ENCODE results near the gene FAHD2A.
"Not testable (repeated sequence)": the region's sequence is repeated elsewhere in the genome, so short reads cannot be mapped to it uniquely, and the experiment has no call there.

FAHD2A gene

GRCh38 chr2:95402370-95403203 lies at the start of gene FAHD2A:
Gene FAHD2A (plus strand): TSS chr2:95402708. CDS start chr2:95405559, 2,851 bp downstream.
- peak; percentile 55 for DNase-seq (ENCODE audit: low read depth)

GRCh38 chr2:95353055-95353575 lies 49.4 kb upstream of the FAHD2A start:
- DNase-seq (ENCODE audit: low read depth): no peak

- DNase-seq (ENCODE audit: low read depth): no peak
Observed at GRCh38 chr2:95353613-95354468, 48.7 kb upstream of the FAHD2A start.

- no peak for DNase-seq (ENCODE audit: low read depth)
Observed at GRCh38 chr2:95354469-95354901, 48.0 kb upstream of the FAHD2A start.

- DNase-seq (ENCODE audit: low read depth): no peak
Observed at GRCh38 chr2:95354925-95355324, 47.6 kb upstream of the FAHD2A start.

GRCh38 chr2:95355486-95355885 lies 47.0 kb upstream of the FAHD2A start:
- DNase-seq (ENCODE audit: low read depth): not testable (repeated sequence)

- no peak for DNase-seq (ENCODE audit: low read depth)
Observed at GRCh38 chr2:95356821-95357700, 45.4 kb upstream of the FAHD2A start.

- no peak for DNase-seq (ENCODE audit: low read depth)
Observed at GRCh38 chr2:95357717-95358280, 44.7 kb upstream of the FAHD2A start.

- peak; percentile 42 for DNase-seq (ENCODE audit: low read depth)
Observed at GRCh38 chr2:95359031-95359430, 43.5 kb upstream of the FAHD2A start.

GRCh38 chr2:95359501-95359930 lies 43.0 kb upstream of the FAHD2A start:
- DNase-seq (ENCODE audit: low read depth): no peak

GRCh38 chr2:95361216-95361980 lies 41.1 kb upstream of the FAHD2A start:
- DNase-seq (ENCODE audit: low read depth): no peak

- no peak for DNase-seq (ENCODE audit: low read depth)
Observed at GRCh38 chr2:95362486-95362885, 40.0 kb upstream of the FAHD2A start.

- DNase-seq (ENCODE audit: low read depth): no peak
Observed at GRCh38 chr2:95366514-95366913, 36.0 kb upstream of the FAHD2A start.

GRCh38 chr2:95372216-95372829 lies 30.2 kb upstream of the FAHD2A start:
- no peak for DNase-seq (ENCODE audit: low read depth)

GRCh38 chr2:95372845-95373244 lies 29.7 kb upstream of the FAHD2A start:
- no peak for DNase-seq (ENCODE audit: low read depth)

GRCh38 chr2:95374029-95374428 lies 28.5 kb upstream of the FAHD2A start:
- DNase-seq (ENCODE audit: low read depth): no peak

GRCh38 chr2:95374451-95374920 lies 28.0 kb upstream of the FAHD2A start:
- no peak for DNase-seq (ENCODE audit: low read depth)

- DNase-seq (ENCODE audit: low read depth): no peak
Observed at GRCh38 chr2:95374921-95375471, 27.5 kb upstream of the FAHD2A start.

- DNase-seq (ENCODE audit: low read depth): no peak
Observed at GRCh38 chr2:95375532-95376150, 26.9 kb upstream of the FAHD2A start.
